IMR-90 (cell line): Measurements from ENCODE around the gene FZD7. TPM values are rescaled to one million over a fixed set of nuclear protein-coding genes. Genes with fewer than 3 reads are reported as not detected.

ENCODE experiments used
- ATAC-seq: fragments of 200-7000 bp; cut with Tn5 transposase; 2 replicates; pipeline ENCODE4 v1.9.1; 2020; ENCODE audit warnings: low read depth, mild to moderate bottlenecking, moderate library complexity
- BruUV-seq: library from RNA; stranded (reverse); fragments of 400-500 nt; replicated peaks from 2 replicates; lab custom pipeline; 2021; lab: Mats Ljungman, UMichigan
- CTCF ChIA-PET: fragments of 300-600 bp; formaldehyde crosslinking; extraction: SDS; loops from one replicate; lab custom pipeline; 2021; ENCODE audit warnings: antibody characterized with exemption; lab: Yijun Ruan, JAX
- POLR2A ChIA-PET: fragments of 300-600 bp; sonication (Branson Sonifier 250); formaldehyde crosslinking; loops from one replicate; lab custom pipeline; 2022; ENCODE audit warnings: antibody characterized with exemption; ENCODE audit not compliant: unreplicated experiment; lab: Charles Lee
- DNase-seq: peaks from one replicate; pipeline ENCODE4 v3.0.0; 2013
- H2AFZ ChIP-seq: replicated peaks from 2 replicates; pipeline ENCODE3; 2013; ENCODE audit warnings: low read length, mild to moderate bottlenecking; ENCODE audit not compliant: poor library complexity
- H2AK5ac ChIP-seq: 2 replicates; pipeline ENCODE4 v1.6.1; 2013; ENCODE audit warnings: low read depth, low read length, inconsistent platforms
- H2AK9ac ChIP-seq: replicated peaks from 2 replicates; pipeline ENCODE3; 2013; ENCODE audit warnings: mild to moderate bottlenecking, low read depth, low read length, moderate library complexity; ENCODE audit not compliant: poor library complexity
- H2BK120ac ChIP-seq: 2 replicates; pipeline ENCODE4 v1.6.1; 2013; ENCODE audit warnings: low read depth, low read length, inconsistent platforms
- H2BK15ac ChIP-seq: 3 replicates; pipeline ENCODE4 v1.6.1; 2013; ENCODE audit warnings: low read depth, low read length, inconsistent platforms
- H2BK20ac ChIP-seq: 2 replicates; pipeline ENCODE4 v1.6.1; 2013; ENCODE audit warnings: low read depth, mild to moderate bottlenecking, inconsistent platforms, low read length, moderate library complexity
- H2BK5ac ChIP-seq: 2 replicates; pipeline ENCODE4 v1.6.1; 2013; ENCODE audit warnings: mild to moderate bottlenecking, low read depth, low read length, inconsistent platforms; ENCODE audit not compliant: poor library complexity, severe bottlenecking
- H3K14ac ChIP-seq: replicated peaks from 2 replicates; pipeline ENCODE4 v1.6.1; 2013; ENCODE audit warnings: low read depth, low read length, inconsistent platforms
- H3K18ac ChIP-seq: 2 replicates; pipeline ENCODE4 v1.6.1; 2013; ENCODE audit warnings: low read depth, low read length, control low read depth
- H3K23ac ChIP-seq: 2 replicates; pipeline ENCODE4 v1.6.1; 2013; ENCODE audit warnings: low read depth, low read length, inconsistent platforms
- H3K27ac ChIP-seq: 2 replicates; pipeline ENCODE4 v1.5.1; 2013; ENCODE audit warnings: mild to moderate bottlenecking, control low read depth, low read length; ENCODE audit not compliant: insufficient read depth
- H3K27me3 ChIP-seq: 2 replicates; pipeline ENCODE4 v1.6.1; 2013; ENCODE audit warnings: low read length; ENCODE audit not compliant: control insufficient read depth, insufficient read depth
- H3K36me3 ChIP-seq: 2 replicates; pipeline ENCODE4 v1.6.1; 2013; ENCODE audit warnings: low read length, mixed read lengths; ENCODE audit not compliant: control insufficient read depth, insufficient read depth
- H3K4ac ChIP-seq: 2 replicates; pipeline ENCODE4 v1.6.1; 2013; ENCODE audit warnings: low read depth, low read length, inconsistent platforms
- H3K4me1 ChIP-seq: 2 replicates; pipeline ENCODE4 v1.6.1; 2013; ENCODE audit warnings: low read length, mixed read lengths; ENCODE audit not compliant: control insufficient read depth, insufficient read depth
- H3K4me2 ChIP-seq: 2 replicates; pipeline ENCODE4 v1.6.1; 2013; ENCODE audit warnings: low read depth, mild to moderate bottlenecking, control low read depth, low read length, moderate library complexity
- H3K4me3 ChIP-seq: 2 replicates; pipeline ENCODE4 v1.5.1; 2013; ENCODE audit warnings: low read depth, mild to moderate bottlenecking, control low read depth, low read length, moderate library complexity; ENCODE audit not compliant: insufficient read depth
- H3K56ac ChIP-seq: 2 replicates; pipeline ENCODE4 v1.6.1; 2013; ENCODE audit warnings: low read length, inconsistent platforms; ENCODE audit not compliant: insufficient read depth; ENCODE audit errors: extremely low read depth
- H3K79me1 ChIP-seq, 2 experiments: 2 replicates each; pipeline ENCODE4 v1.6.1; 2013; ENCODE audit warnings: low read length in 2 of 2, inconsistent platforms in 1 of 2, low read depth in 1 of 2
- H3K9ac ChIP-seq: 2 replicates; pipeline ENCODE4 v1.6.1; 2013; ENCODE audit warnings: low read depth, low read length, control low read depth
- H3K9me1 ChIP-seq: 2 replicates; pipeline ENCODE4 v1.6.1; 2013; ENCODE audit warnings: low read length, inconsistent platforms; ENCODE audit not compliant: insufficient read depth
- H3K9me3 ChIP-seq: 2 replicates; pipeline ENCODE4 v1.6.1; 2013; ENCODE audit warnings: low read length; ENCODE audit not compliant: control insufficient read depth, insufficient read depth
- H4K20me1 ChIP-seq: 2 replicates; pipeline ENCODE4 v1.6.1; 2013; ENCODE audit warnings: low read length, inconsistent platforms; ENCODE audit not compliant: insufficient read depth
- H4K5ac ChIP-seq: 2 replicates; pipeline ENCODE4 v1.6.1; 2013; ENCODE audit warnings: mild to moderate bottlenecking, low read depth, low read length, control low read depth
- H4K8ac ChIP-seq, 2 experiments: 2 replicates each; pipeline ENCODE4 v1.6.1; 2013; ENCODE audit warnings: low read depth in 2 of 2, low read length in 2 of 2, control low read depth in 1 of 2, inconsistent platforms in 1 of 2
- H4K91ac ChIP-seq: 2 replicates; pipeline ENCODE4 v1.6.1; 2013; ENCODE audit warnings: low read depth, low read length, inconsistent platforms; ENCODE audit not compliant: insufficient read depth
- BHLHE40 ChIP-seq: fragments of 150-350 bp; IDR thresholded peaks from 2 replicates; pipeline ENCODE4 v1.6.1; 2016; ENCODE audit warnings: mild to moderate bottlenecking, low read depth, low read length
- CEBPB ChIP-seq: IDR thresholded peaks from 2 replicates; pipeline ENCODE4 v1.6.1; 2012; ENCODE audit warnings: low read depth, low read length, improper control_type of control experiment
- CHD1 ChIP-seq: IDR thresholded peaks from 2 replicates; pipeline ENCODE4 v1.6.1; 2012; ENCODE audit warnings: low read depth, low read length, improper control_type of control experiment
- MAFK ChIP-seq: IDR thresholded peaks from 2 replicates; pipeline ENCODE4 v1.6.1; 2012; ENCODE audit warnings: low read depth, low read length, improper control_type of control experiment
- MAZ ChIP-seq: IDR thresholded peaks from 2 replicates; pipeline ENCODE4 v1.6.1; 2012; ENCODE audit warnings: low read depth, mild to moderate bottlenecking, low read length, improper control_type of control experiment, moderate library complexity, borderline replicate concordance
- MXI1 ChIP-seq: IDR thresholded peaks from 2 replicates; pipeline ENCODE4 v1.6.1; 2012; ENCODE audit warnings: low read depth, mild to moderate bottlenecking, low read length, moderate library complexity, borderline replicate concordance
- NFE2L2 ChIP-seq: fragments of 150-350 bp; IDR thresholded peaks from 2 replicates; pipeline ENCODE4 v1.6.1; 2016; ENCODE audit warnings: low read depth, mild to moderate bottlenecking, low read length
- POLR2A ChIP-seq: IDR thresholded peaks from 2 replicates; pipeline ENCODE4 v1.6.1; 2012; ENCODE audit warnings: mild to moderate bottlenecking, low read depth, low read length
- RAD21 ChIP-seq: IDR thresholded peaks from 2 replicates; pipeline ENCODE4 v1.6.1; 2012; ENCODE audit warnings: low read length, improper control_type of control experiment
- RCOR1 ChIP-seq: IDR thresholded peaks from 2 replicates; pipeline ENCODE4 v1.6.1; 2012; ENCODE audit warnings: mild to moderate bottlenecking, low read length, improper control_type of control experiment; ENCODE audit not compliant: insufficient replicate concordance
- RFX5 ChIP-seq: IDR thresholded peaks from 2 replicates; pipeline ENCODE4 v1.8.0; 2012; ENCODE audit warnings: low read depth, mild to moderate bottlenecking, low read length, moderate library complexity
- WGBS, 2 experiments: methylation state at CpG; one replicate each; pipeline versions ENCODE4 v1.1.5 to v1.1.7; 2013; ENCODE audit warnings: missing lambda C conversion rate in 2 of 2; ENCODE audit not compliant: insufficient read length in 1 of 2; ENCODE audit errors: extremely low coverage in 2 of 2; 5-methylcytosine and 5-hydroxymethylcytosine counted together
- dilution Hi-C: fragments of 300-500 bp; cut with HindIII; formaldehyde crosslinking; loops from one replicate; pipeline ENCODE4 v1.14.3; 2018; ENCODE audit warnings: low sequenced_read_pairs; ENCODE audit not compliant: unreplicated experiment
- in situ Hi-C: fragments of 300-500 bp; cut with MboI; formaldehyde crosslinking; loops from 3 replicates; pipeline ENCODE4 v1.14.3; 2019; ENCODE audit warnings: low sequenced_read_pairs, inconsistent platforms, mixed read lengths
- intact Hi-C: fragments of 100-400 bp; cut with micrococcal nuclease; formaldehyde crosslinking; loops from 2 replicates; pipeline ENCODE4 v1.10.0; 2022
- polyA plus RNA-seq, 3 experiments: library from polyadenylated mRNA; depleted of rRNA; stranded (reverse); fragments of >200 nt; gene quantifications; 2 replicates each; pipeline ENCODE4 v1.2.3, GENCODE V29; 2012; ENCODE audit warnings: low replicate concordance in 1 of 3
- total RNA-seq: library from RNA; depleted of rRNA; stranded (reverse); fragments of >200 nt; gene quantifications from 2 replicates; pipeline ENCODE4 v1.2.3, GENCODE V29; 2012
- TF ChIP-seq, protein P1 (sequence below): fragments of 150-350 bp; IDR thresholded peaks from 2 replicates; pipeline ENCODE4 v1.6.1; 2016; ENCODE audit warnings: low read depth, mild to moderate bottlenecking, low read length, moderate library complexity, borderline replicate concordance
- TF ChIP-seq, protein P2 (sequence below): conservative IDR thresholded peaks from 2 replicates; pipeline ENCODE4 v1.5.1; 2012; ENCODE audit warnings: mild to moderate bottlenecking, low read depth, low read length, improper control_type of control experiment

FZD7 gene
- total and polyA plus RNA-seq, 2 of the 4 experiments (the other 2 are of a cell fraction) = 62.4 to 90.9 TPM

DNA sequence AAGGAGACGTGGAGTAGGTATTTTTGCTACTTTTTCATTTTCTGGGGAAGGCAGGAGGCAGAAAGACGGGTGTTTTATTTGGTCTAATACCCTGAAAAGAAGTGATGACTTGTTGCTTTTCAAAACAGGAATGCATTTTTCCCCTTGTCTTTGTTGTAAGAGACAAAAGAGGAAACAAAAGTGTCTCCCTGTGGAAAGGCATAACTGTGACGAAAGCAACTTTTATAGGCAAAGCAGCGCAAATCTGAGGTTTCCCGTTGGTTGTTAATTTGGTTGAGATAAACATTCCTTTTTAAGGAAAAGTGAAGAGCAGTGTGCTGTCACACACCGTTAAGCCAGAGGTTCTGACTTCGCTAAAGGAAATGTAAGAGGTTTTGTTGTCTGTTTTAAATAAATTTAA lies 3.4 kb downstream of the FZD7 start:
- ATAC-seq = no peak
- BruUV-seq = TSS peak; percentile 62
- Histone ChIP-seq H3K9me3 (no peaks in the 10 kb centered on the region), H3K9ac (peak overlapping the region; percentile 94), H3K79me1 (peaks cover 5 to 33% of the 10 kb centered on the region in 2 experiments), H3K27ac (peak overlapping the region; percentile 94), H2BK20ac (no peak overlapping the region), H3K4me2 (peak overlapping the region; percentile 96), H2BK5ac (peak overlapping the region; percentile 96), H3K36me3 (peaks cover 36% of the 10 kb centered on the region), H3K9me1 (peaks cover 3% of the 10 kb centered on the region; the same call in 1 of the 2 replicates), H4K8ac (peak overlapping the region; percentile 41 to 87), H3K27me3 (no peaks in the 10 kb centered on the region), H2AFZ (no peak overlapping the region), H2BK120ac (peak overlapping the region; percentile 80), H4K20me1 (peaks cover 51% of the 10 kb centered on the region), H4K5ac (peak overlapping the region; percentile 77), H3K14ac (peak overlapping the region; percentile 53), H4K91ac (peak overlapping the region; percentile 91), H2BK15ac (peak overlapping the region; percentile 6; the same call in 1 of the 3 replicates), H3K23ac (peak overlapping the region; percentile 82), H3K4me1 (peaks cover 11% of the 10 kb centered on the region), H3K4ac (peak overlapping the region; percentile 92; the same call in 1 of the 2 replicates), H3K56ac (peak overlapping the region; percentile 92), H2AK9ac (no peak overlapping the region), H3K18ac (peak overlapping the region; percentile 90), H3K4me3 (peak overlapping the region; percentile 94), H2AK5ac (peak overlapping the region; percentile 91)
- ChIA-PET POLR2A (no interaction called here), CTCF (no interaction called here)
- intact Hi-C loops (loop anchor here (10.0 kb wide), 1 partner anchor 338 kb away; the partner anchor contains the start of gene BMPR2), in situ Hi-C loops (loop anchor here (5.0 kb wide), 3 partner anchors 145 to 240 kb away; no protein-coding TSS in a partner anchor), dilution Hi-C loops (no loop called here)
- no peak for TF ChIP-seq MXI1
- TF ChIP-seq NFE2L2 = no peak
- no peak for TF ChIP-seq MAFK
- TF ChIP-seq RCOR1 = no peak
- TF ChIP-seq RFX5 = no peak
- no peak for TF ChIP-seq BHLHE40
- TF ChIP-seq CHD1 = no peak
- TF ChIP-seq, protein P1, sequence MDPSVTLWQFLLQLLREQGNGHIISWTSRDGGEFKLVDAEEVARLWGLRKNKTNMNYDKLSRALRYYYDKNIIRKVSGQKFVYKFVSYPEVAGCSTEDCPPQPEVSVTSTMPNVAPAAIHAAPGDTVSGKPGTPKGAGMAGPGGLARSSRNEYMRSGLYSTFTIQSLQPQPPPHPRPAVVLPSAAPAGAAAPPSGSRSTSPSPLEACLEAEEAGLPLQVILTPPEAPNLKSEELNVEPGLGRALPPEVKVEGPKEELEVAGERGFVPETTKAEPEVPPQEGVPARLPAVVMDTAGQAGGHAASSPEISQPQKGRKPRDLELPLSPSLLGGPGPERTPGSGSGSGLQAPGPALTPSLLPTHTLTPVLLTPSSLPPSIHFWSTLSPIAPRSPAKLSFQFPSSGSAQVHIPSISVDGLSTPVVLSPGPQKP = no peak
- TF ChIP-seq, protein P2, sequence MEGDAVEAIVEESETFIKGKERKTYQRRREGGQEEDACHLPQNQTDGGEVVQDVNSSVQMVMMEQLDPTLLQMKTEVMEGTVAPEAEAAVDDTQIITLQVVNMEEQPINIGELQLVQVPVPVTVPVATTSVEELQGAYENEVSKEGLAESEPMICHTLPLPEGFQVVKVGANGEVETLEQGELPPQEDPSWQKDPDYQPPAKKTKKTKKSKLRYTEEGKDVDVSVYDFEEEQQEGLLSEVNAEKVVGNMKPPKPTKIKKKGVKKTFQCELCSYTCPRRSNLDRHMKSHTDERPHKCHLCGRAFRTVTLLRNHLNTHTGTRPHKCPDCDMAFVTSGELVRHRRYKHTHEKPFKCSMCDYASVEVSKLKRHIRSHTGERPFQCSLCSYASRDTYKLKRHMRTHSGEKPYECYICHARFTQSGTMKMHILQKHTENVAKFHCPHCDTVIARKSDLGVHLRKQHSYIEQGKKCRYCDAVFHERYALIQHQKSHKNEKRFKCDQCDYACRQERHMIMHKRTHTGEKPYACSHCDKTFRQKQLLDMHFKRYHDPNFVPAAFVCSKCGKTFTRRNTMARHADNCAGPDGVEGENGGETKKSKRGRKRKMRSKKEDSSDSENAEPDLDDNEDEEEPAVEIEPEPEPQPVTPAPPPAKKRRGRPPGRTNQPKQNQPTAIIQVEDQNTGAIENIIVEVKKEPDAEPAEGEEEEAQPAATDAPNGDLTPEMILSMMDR = no peak
- TF ChIP-seq POLR2A = no peak
- no peak for TF ChIP-seq CEBPB
- no peak for TF ChIP-seq MAZ
- TF ChIP-seq RAD21 = no peak
- DNase-seq = peak; percentile 63
- 0% methylated on average over 4 of the region's 7 CpGs; no CpG with 5 or more reads in 1 of the 2 experiments for WGBS, 2 experiments
